Ovary (tissue), 3 donors: ENCODE data around the gene PRKD3.

Experiments
- POLR2A ChIP-seq: fragments of 450-650 bp; IDR thresholded peaks from one replicate; pipeline ENCODE4 v1.6.1; 2017; ENCODE audit warnings: antibody characterized with exemption, mild to moderate bottlenecking, moderate library complexity
- TF ChIP-seq, protein P1 (sequence below), 3 donors: fragments of 450-650 bp in 2 of 3; fragments of 200-600 bp in 1 of 3; IDR thresholded peaks; one replicate each; pipeline versions ENCODE4 v1.5.1 to v1.8.0; 2016 to 2022; ENCODE audit warnings: antibody characterized with exemption in 3 of 3, mild to moderate bottlenecking in 1 of 3
- donor health status: DM: no; HTN: no; CAD: no.

DNA sequence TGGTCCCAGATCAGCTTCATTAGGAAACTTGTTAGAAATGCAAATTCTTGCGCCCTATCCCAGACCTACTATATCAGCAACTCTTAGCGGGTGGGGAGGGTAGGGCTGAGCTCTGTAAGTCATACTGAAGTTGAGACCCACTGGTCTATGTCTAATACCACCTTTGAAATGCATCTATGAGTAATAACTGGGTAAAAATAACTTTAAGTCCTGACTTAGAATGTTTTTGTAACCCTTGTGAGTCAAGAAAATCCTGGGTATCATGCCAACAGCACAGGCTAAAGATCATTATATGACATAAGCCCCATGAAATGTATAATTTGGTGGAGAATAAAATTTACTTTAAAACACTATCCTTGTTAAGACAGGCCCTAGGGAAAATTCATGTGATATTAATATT lies 41.4 kb downstream of the PRKD3 start:
- TF ChIP-seq, protein P1, sequence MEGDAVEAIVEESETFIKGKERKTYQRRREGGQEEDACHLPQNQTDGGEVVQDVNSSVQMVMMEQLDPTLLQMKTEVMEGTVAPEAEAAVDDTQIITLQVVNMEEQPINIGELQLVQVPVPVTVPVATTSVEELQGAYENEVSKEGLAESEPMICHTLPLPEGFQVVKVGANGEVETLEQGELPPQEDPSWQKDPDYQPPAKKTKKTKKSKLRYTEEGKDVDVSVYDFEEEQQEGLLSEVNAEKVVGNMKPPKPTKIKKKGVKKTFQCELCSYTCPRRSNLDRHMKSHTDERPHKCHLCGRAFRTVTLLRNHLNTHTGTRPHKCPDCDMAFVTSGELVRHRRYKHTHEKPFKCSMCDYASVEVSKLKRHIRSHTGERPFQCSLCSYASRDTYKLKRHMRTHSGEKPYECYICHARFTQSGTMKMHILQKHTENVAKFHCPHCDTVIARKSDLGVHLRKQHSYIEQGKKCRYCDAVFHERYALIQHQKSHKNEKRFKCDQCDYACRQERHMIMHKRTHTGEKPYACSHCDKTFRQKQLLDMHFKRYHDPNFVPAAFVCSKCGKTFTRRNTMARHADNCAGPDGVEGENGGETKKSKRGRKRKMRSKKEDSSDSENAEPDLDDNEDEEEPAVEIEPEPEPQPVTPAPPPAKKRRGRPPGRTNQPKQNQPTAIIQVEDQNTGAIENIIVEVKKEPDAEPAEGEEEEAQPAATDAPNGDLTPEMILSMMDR (IDR thresholded peaks at IDR 0.05), result no peak
- no peak for TF ChIP-seq POLR2A
